ENCODE data around the gene ELMO3. TPM values are rescaled to one million over a fixed set of nuclear protein-coding genes. Genes with fewer than 3 reads are reported as not detected.

The ELMO3 gene
- total RNA-seq, 1 donor from 2014 or later: 6.9 TPM

DNA sequence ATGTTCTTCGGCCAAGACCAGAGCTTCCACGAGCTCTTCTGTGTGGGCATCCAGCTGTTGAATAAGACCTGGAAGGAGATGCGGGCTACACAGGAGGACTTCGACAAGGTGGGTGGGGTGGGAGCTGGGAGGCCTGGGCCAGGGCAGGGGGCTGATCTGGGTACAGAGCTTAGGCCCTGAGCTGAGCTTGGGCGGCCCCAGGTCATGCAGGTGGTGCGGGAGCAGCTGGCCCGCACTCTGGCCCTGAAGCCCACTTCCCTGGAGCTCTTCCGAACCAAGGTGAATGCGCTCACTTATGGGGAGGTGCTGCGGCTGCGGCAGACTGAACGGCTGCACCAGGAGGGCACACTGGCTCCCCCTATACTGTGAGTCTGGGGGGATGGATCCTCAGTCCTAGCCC, 3.5 kb downstream of the ELMO3 start:
- Mint-ChIP-seq H3K4me3 (no peak overlapping the region), H3K9me3 (no peaks in the 10 kb centered on the region), H3K4me1 (peaks cover 2% of the 10 kb centered on the region), H3K27ac (no peak overlapping the region), H3K27me3 (no peaks in the 10 kb centered on the region), H3K36me3 (ENCODE audit: low read depth) (peaks cover 53% of the 10 kb centered on the region)
- POLR2A ChIA-PET: no interaction called here
- CTCF ChIA-PET: no interaction called here
- no peak for ATAC-seq (ENCODE audit: low read depth)
- intact Hi-C loops (cut with micrococcal nuclease): no loop called here
- DNase-seq: no peak
- TF ChIP-seq, protein P1, sequence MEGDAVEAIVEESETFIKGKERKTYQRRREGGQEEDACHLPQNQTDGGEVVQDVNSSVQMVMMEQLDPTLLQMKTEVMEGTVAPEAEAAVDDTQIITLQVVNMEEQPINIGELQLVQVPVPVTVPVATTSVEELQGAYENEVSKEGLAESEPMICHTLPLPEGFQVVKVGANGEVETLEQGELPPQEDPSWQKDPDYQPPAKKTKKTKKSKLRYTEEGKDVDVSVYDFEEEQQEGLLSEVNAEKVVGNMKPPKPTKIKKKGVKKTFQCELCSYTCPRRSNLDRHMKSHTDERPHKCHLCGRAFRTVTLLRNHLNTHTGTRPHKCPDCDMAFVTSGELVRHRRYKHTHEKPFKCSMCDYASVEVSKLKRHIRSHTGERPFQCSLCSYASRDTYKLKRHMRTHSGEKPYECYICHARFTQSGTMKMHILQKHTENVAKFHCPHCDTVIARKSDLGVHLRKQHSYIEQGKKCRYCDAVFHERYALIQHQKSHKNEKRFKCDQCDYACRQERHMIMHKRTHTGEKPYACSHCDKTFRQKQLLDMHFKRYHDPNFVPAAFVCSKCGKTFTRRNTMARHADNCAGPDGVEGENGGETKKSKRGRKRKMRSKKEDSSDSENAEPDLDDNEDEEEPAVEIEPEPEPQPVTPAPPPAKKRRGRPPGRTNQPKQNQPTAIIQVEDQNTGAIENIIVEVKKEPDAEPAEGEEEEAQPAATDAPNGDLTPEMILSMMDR (IDR thresholded peaks at IDR 0.05): no peak

DNA sequence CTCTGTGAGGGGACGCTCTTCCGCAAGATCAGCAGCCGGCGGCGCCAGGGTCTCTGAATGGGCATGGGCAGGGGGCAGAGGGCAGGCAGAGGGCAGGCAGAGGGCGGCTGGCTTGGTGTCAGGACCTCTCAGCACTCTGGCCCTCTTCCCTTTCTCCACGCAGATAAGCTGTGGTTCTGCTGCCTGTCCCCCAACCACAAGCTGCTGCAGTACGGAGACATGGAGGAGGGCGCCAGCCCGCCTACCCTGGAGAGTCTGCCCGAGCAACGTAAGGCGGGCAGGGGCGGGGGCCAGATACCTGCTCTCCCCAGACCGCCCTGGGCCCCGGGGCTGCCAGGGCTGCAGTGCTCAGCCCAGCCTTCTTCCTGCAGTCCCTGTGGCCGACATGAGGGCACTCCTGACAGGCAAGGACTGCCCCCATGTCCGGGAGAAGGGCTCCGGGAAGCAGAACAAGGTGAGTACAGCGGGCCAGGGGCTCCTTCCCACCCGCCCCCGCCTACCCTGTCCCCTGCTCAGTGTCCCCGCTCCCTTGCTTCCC, 4.1 kb downstream of the ELMO3 start:
- Mint-ChIP-seq H3K27ac (no peak overlapping the region), H3K9me3 (no peaks in the 10 kb centered on the region), H3K36me3 (ENCODE audit: low read depth) (peaks cover 47% of the 10 kb centered on the region), H3K4me1 (peaks cover 2% of the 10 kb centered on the region), H3K4me3 (no peak overlapping the region), H3K27me3 (no peaks in the 10 kb centered on the region)
- CTCF ChIA-PET: no interaction called here
- POLR2A ChIA-PET: no interaction called here
- no peak for DNase-seq
- intact Hi-C loops (cut with micrococcal nuclease): no loop called here
- no peak for ATAC-seq (ENCODE audit: low read depth)
- TF ChIP-seq, protein P1 (IDR thresholded peaks at IDR 0.05): no peak

DNA sequence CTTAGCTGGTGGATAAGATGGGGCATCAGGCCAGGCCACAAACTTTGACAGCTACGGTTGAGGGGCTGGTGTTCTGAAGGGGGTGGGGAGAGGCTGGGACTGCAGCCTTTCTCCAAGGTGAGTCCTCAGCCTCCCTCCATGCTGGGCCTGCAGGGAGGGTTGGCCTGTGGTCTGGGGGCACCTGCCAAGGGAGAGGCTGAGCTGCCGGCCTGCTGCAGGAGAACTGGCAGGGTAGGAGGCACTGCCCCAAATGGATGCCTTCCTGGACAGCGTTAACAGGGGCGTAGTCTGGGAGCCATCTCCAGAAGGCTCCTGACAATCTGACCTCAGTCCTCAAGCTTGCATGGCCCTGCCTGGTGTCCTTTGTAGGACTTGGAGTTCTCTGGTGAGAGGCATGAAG, 5.1 kb downstream of the ELMO3 start:
- DNase-seq (no peak), ATAC-seq (ENCODE audit: low read depth) (no peak)
- no peak overlapping the region for H3K4me3 Mint-ChIP-seq
- no peak overlapping the region for H3K27ac Mint-ChIP-seq
- ChIA-PET CTCF (no interaction called here), POLR2A (no interaction called here)
- H3K4me1 Mint-ChIP-seq: no peaks in the 10 kb centered on the region
- H3K27me3 Mint-ChIP-seq: no peaks in the 10 kb centered on the region
- H3K9me3 Mint-ChIP-seq: no peaks in the 10 kb centered on the region
- H3K36me3 Mint-ChIP-seq (ENCODE audit: low read depth): peaks cover 41% of the 10 kb centered on the region
- TF ChIP-seq, protein P1 (IDR thresholded peaks at IDR 0.05): no peak
- intact Hi-C loops (cut with micrococcal nuclease): no loop called here

DNA sequence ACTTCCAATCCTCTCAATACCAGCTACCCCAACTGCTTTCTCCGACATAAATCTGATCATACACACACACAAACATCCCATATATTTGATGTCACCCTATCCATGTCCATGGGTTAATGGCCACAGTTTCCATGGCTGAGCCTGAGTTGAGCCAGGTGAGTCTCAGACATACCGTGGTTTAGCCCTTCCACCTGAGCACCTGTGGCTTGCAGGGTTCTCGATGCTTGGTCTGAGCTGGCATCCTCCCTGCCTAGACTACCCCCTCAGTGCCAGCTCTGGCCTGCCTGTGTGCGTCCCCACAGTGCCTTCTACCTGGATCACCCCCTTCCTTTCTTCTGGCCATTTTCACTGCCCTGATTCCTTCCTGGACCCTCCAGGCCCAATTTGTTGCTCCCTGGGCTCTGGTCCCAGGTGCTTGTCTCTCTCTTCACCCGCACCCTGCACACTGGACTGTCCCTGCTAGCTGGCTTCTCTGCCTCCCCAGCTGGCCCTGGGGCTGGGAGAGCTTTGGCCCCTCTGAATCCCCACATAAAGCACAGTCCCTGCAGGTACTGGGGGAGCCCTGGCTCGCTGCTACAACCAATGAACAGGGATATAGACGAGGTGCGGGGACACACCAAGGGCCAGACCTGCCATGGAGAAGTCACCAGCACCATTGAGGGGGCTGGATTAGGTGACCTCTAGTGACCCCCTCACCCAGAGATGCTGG, 7.4 kb downstream of the ELMO3 start:
- Mint-ChIP-seq H3K4me1 (no peaks in the 10 kb centered on the region), H3K27ac (no peak overlapping the region), H3K9me3 (no peaks in the 10 kb centered on the region), H3K27me3 (no peaks in the 10 kb centered on the region), H3K36me3 (ENCODE audit: low read depth) (peaks cover 28% of the 10 kb centered on the region), H3K4me3 (no peak overlapping the region)
- POLR2A ChIA-PET: no interaction called here
- DNase-seq (no peak), ATAC-seq (ENCODE audit: low read depth) (no peak)
- CTCF ChIA-PET: no interaction called here
- TF ChIP-seq, protein P1 (IDR thresholded peaks at IDR 0.05): no peak
- intact Hi-C loops (cut with micrococcal nuclease): no loop called here

DNA sequence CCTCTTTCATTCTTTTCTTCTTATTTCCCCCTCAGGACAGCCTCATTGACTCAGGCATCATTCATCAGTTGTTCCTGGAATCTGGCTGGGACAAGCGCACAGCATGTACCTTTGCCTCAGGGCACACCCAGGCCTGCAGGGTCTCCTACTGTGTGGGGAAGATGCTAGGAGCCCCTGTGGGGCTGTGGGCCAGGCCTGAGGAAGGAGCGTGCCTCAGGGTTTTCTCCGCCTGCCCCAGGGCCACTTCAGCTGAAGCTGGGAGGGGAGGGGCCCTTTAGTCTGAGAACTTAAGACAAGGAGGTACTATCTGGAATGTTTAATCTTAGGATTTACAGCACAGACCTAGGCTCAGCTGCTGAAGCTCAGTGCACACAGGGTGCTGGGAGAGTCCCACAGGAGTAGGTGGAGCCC, 7.9 kb downstream of the ELMO3 start:
- Mint-ChIP-seq H3K27me3 (no peaks in the 10 kb centered on the region), H3K27ac (no peak overlapping the region), H3K36me3 (ENCODE audit: low read depth) (peaks cover 23% of the 10 kb centered on the region), H3K4me1 (no peaks in the 10 kb centered on the region), H3K4me3 (no peak overlapping the region), H3K9me3 (no peaks in the 10 kb centered on the region)
- TF ChIP-seq, protein P1 (IDR thresholded peaks at IDR 0.05): no peak
- no peak for ATAC-seq (ENCODE audit: low read depth)
- intact Hi-C loops (cut with micrococcal nuclease): no loop called here
- ChIA-PET POLR2A (no interaction called here), CTCF (no interaction called here)
- no peak for DNase-seq

All from activated B cell treated with CpG ODN at 0.5 μM for 24 hours (primary cell).